ENCODE results near the gene PIK3C2G.
"Not testable (repeated sequence)": the region's sequence is repeated elsewhere in the genome, so short reads cannot be mapped to it uniquely, and the experiment has no call there.

The PIK3C2G gene

GRCh38 chr12:18502422-18502968 is 241.2 kb downstream of the PIK3C2G start (continued):
- TF ChIP-seq TSHZ2 (CRISPR knock-in tag; IDR thresholded peaks at IDR 0.05) (no peak), OSR1 (CRISPR knock-in tag; IDR thresholded peaks at IDR 0.05) (no peak), ZC3H10 (CRISPR knock-in tag; IDR thresholded peaks at IDR 0.05) (no peak), PATZ1 (CRISPR knock-in tag; IDR thresholded peaks at IDR 0.05; ENCODE audit: borderline replicate concordance) (no peak)

DNA sequence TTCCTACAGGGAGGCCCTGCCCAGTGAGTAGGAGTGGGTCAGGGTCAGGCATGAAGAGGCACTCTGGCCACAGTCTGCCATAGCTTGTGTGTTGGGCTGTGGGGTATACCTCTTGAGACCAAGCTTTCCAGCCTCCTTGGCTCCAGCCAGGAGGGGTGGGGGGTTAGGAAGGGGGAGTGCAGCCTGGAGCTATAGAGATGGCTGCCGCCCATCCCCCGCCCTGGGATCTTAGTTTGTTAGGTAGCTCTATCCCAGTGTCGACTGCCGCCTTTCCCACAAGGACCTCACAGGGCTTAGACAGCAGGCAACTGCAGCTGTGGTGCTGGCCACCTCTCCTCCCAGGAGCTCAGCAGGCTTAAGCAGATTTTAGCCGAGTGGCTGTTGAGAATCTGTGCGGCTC is 260.1 kb downstream of the PIK3C2G start:
- no peak for ATAC-seq
- TF ChIP-seq SNAI2 (CRISPR knock-in tag; IDR thresholded peaks at IDR 0.05) = no peak
- TF ChIP-seq GLIS3 (CRISPR knock-in tag; IDR thresholded peaks at IDR 0.05) = no peak
- no peak for TF ChIP-seq ISL1 (CRISPR knock-in tag; IDR thresholded peaks at IDR 0.05)
- no peak for TF ChIP-seq ZNF565 (CRISPR knock-in tag; conservative IDR thresholded peaks at IDR 0.05; ENCODE audit: low read depth)
- no peak for TF ChIP-seq ARNTL (CRISPR knock-in tag; IDR thresholded peaks at IDR 0.05; ENCODE audit: borderline replicate concordance, low read depth)
- TF ChIP-seq PPARA (CRISPR knock-in tag; IDR thresholded peaks at IDR 0.05; ENCODE audit: borderline replicate concordance) = no peak

GRCh38 chr12:18522806-18523205 is 261.5 kb downstream of the PIK3C2G start:
- TF ChIP-seq ESRRG (CRISPR knock-in tag; IDR thresholded peaks at IDR 0.05) = no peak
- TF ChIP-seq ZFP3 (CRISPR knock-in tag; IDR thresholded peaks at IDR 0.05) = no peak
- no peak for TF ChIP-seq OSR1 (CRISPR knock-in tag; IDR thresholded peaks at IDR 0.05)
- no peak for TF ChIP-seq ZNF70 (CRISPR knock-in tag; IDR thresholded peaks at IDR 0.05)
- TF ChIP-seq ZFP30 (CRISPR knock-in tag; IDR thresholded peaks at IDR 0.05) = no peak
- no peak for TF ChIP-seq TSHZ2 (CRISPR knock-in tag; IDR thresholded peaks at IDR 0.05)
- TF ChIP-seq TCF4 (CRISPR knock-in tag; IDR thresholded peaks at IDR 0.05; ENCODE audit: borderline replicate concordance) = no peak
- no peak for TF ChIP-seq ARNTL (CRISPR knock-in tag; IDR thresholded peaks at IDR 0.05; ENCODE audit: borderline replicate concordance, low read depth)
- TF ChIP-seq BACH2 (CRISPR knock-in tag; IDR thresholded peaks at IDR 0.05; ENCODE audit: borderline replicate concordance) = no peak
- TF ChIP-seq ISL1 (CRISPR knock-in tag; IDR thresholded peaks at IDR 0.05) = no peak
- TF ChIP-seq CSDC2 (CRISPR knock-in tag; IDR thresholded peaks at IDR 0.05) = no peak
- ATAC-seq = no peak

DNA sequence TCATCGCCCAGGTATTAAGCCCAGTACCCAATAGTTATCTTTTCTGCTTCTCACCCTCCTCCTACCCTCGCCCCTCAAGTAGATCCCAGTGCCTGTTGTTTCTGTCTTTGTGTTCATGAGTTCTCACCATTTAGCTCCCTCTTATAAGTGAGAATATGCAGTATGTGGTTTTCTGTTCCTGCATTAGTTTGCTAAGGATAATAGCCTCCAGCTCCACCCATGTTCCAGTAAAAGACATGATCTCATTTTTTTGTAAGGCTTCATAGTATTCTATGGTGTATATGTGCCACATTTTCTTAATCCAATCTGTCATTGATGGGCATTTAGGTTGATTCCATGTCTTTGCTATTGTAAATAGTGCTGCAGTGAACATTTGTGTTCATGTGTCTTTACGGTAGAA is 281.2 kb downstream of the PIK3C2G start:
- ATAC-seq = not testable (repeated sequence)

GRCh38 chr12:18546399-18546798 is 285.1 kb downstream of the PIK3C2G start:
- ATAC-seq = no peak
- TF ChIP-seq TOX (CRISPR knock-in tag; IDR thresholded peaks at IDR 0.05; ENCODE audit: borderline replicate concordance) (0 out of 2 replicates have a peak, but pooled peaks have one; percentile 69), CREB5 (CRISPR knock-in tag; IDR thresholded peaks at IDR 0.05; ENCODE audit: low read depth) (no peak)

Measured in SK-N-SH treated with all-trans-retinoic acid at 6 μM for 48 hours (cell line).